OCI-LY3 (cell line): Measurements from ENCODE around the gene ELMO1.

Source experiments
- EZH2phosphoT487 ChIP-seq: fragments of 200-600 bp; shearing (Covaris generic); IDR thresholded peaks from 2 replicates; pipeline ENCODE4 v1.6.1; 2018; ENCODE audit warnings: antibody characterized with exemption, mixed run types, low read depth
- TF ChIP-seq, protein P1 (sequence below): fragments of 200-600, 300-600 bp; sonication (generic); IDR thresholded peaks from 2 replicates; pipeline ENCODE4 v1.5.1; 2014; ENCODE audit warnings: antibody characterized with exemption, low read length, low read depth

- TF ChIP-seq, protein P1, sequence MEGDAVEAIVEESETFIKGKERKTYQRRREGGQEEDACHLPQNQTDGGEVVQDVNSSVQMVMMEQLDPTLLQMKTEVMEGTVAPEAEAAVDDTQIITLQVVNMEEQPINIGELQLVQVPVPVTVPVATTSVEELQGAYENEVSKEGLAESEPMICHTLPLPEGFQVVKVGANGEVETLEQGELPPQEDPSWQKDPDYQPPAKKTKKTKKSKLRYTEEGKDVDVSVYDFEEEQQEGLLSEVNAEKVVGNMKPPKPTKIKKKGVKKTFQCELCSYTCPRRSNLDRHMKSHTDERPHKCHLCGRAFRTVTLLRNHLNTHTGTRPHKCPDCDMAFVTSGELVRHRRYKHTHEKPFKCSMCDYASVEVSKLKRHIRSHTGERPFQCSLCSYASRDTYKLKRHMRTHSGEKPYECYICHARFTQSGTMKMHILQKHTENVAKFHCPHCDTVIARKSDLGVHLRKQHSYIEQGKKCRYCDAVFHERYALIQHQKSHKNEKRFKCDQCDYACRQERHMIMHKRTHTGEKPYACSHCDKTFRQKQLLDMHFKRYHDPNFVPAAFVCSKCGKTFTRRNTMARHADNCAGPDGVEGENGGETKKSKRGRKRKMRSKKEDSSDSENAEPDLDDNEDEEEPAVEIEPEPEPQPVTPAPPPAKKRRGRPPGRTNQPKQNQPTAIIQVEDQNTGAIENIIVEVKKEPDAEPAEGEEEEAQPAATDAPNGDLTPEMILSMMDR, result no peak
- no peak for TF ChIP-seq EZH2phosphoT487
Observed at GRCh38 chr7:37150180-37150579, 298.5 kb downstream of the ELMO1 start.
